KG1 (cell line): ENCODE data around the gene EFHD1.

Experiments
- DNase-seq: peaks from one replicate; lab custom pipeline; 2025; lab: John Stamatoyannopoulos, UW

Gene EFHD1, protein sequence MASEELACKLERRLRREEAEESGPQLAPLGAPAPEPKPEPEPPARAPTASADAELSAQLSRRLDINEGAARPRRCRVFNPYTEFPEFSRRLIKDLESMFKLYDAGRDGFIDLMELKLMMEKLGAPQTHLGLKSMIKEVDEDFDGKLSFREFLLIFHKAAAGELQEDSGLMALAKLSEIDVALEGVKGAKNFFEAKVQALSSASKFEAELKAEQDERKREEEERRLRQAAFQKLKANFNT

GRCh38 chr2:232633413-232634205 is at the start of gene EFHD1:
TSS of gene EFHD1 (plus strand) at chr2:232633604. CDS start at chr2:232633705, 101 bp downstream.
- no peak for DNase-seq

GRCh38 chr2:232584238-232584637 is 49.2 kb upstream of the EFHD1 start:
- DNase-seq, result no peak

DNA sequence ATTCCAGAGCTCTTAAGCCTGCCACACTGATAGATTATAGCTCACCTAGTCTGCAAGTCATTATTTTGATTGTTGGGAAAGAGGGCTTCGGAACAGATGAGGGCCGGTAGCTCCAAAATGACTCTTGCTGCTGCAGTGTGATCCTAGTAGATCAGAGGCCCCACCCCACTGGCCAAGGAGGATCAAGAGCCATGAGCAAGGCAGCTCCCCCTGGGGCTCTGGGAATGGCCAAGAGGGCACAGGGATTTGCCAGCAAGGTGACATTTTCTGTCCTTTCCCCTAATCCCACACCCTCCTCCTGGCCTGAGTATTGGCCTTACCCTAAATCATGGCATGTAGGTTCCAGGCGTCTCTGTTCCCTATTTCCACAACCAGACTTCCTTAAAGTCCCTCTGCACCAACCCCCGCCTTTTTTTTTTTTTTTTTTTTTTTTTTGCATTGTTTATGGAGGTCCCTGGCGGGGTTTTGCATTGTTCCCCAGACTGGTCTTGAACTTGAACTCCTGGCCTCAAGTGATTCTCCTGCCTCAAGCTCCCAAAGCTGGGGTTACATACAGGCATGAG is 46.4 kb upstream of the EFHD1 start:
- no peak for DNase-seq

DNA sequence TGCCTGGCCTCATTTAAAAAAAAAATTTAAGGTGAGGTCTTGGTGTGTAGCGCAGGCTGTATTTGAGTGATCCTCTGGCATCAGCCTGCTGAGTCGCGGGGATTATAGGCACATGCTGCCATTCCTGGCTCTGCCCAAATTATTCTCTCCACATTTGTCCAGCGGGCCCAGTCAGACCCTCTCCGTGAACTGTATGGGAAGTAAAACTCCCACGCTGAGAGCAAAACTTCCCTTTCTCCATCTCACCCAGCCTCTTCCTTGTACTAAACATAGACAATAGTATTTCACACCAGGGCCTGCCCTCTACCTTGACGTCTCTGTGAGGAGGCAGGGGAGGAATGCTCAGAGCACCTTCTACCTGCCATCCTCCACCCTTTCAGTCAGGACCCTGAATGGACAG is 45.9 kb upstream of the EFHD1 start:
- DNase-seq, result no peak

DNA sequence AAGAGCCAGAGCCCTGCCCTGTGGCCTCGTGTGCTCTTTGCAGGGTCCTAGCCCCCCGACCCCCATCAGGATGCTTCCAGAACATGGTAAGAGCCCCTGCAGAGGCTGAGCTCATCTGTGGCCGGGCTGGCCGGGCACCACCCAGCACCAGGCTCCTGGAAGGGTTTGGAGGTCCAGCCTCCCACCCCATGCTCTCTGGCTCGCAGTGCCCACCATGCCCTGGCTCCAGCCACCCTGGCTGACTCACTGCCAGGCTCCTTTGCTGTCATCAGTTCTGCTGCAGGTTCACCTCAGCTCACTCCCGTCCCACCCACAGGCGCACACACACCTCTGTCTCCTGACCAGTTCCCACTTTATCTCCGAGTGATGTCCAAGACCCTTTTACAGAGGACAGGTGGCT is 45.4 kb upstream of the EFHD1 start:
- no peak for DNase-seq

- no peak for DNase-seq
Observed at GRCh38 chr2:232588680-232589585, 44.5 kb upstream of the EFHD1 start.

GRCh38 chr2:232592772-232593395 is 40.5 kb upstream of the EFHD1 start:
- DNase-seq, result no peak

GRCh38 chr2:232593982-232594381 is 39.4 kb upstream of the EFHD1 start:
- no peak for DNase-seq

- no peak for DNase-seq
Observed at GRCh38 chr2:232597362-232598079, 35.9 kb upstream of the EFHD1 start.

DNA sequence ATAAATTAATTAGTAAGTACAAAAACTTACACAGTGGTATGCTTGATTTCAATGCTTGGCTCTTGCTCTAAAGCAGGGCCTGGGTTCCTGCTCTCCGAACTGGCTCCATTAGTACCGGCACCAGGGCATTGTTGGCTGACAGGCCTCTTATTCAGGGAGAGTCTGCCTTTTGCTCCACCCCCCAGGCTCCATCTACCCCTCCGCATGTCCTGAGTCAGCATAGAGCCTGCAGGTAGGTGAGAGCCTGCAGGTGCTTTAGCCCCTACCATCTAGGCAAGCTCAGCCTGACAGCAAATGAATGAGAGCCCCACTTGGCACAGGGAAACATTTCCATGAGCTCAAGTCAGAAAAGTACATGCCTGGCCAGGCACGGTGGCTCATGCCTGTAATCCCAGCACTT is 35.1 kb upstream of the EFHD1 start:
- DNase-seq, result no peak

- no peak for DNase-seq
Observed at GRCh38 chr2:232600053-232600773, 33.2 kb upstream of the EFHD1 start.

DNA sequence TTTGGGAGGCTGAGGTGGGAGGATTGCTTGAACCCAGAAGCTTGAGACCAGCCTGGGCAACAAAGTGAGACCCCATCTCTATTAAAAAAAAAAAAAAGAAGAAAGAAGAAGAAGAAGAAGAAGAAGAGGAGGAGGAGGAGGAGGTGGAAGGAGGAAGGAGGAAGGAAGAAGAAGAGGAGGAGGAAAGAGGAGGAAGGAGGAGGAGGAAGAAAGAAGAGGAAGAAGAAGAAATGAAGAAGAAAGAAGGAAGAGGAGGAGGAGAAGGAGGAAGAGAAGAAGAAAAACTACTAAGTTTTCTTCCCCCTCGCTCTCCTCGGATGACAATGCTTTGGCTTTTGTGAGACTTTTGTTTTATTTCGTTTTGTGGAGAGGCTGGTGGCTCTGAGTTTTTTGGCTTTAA is 30.1 kb upstream of the EFHD1 start:
- no peak for DNase-seq

DNA sequence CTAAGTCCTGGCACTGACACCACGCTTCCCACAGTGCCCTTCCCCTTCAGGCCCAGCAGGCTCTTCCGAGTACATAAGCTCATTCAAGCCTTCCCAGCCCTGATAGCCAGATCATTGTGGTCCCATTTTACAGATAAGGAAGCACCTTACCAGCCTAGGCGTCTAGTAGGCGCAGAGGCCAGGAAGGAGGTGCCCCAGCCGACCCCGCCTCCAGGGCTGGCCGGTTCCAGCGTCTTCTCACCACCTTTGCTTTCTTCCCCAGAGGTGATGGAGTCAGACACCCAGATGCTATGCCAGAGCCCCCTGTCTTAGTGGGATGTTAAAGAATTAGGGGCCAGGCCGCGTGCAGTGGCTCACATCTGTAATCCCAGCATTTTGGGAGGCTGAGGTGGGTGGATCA is 28.9 kb upstream of the EFHD1 start:
- no peak for DNase-seq

GRCh38 chr2:232607011-232607410 is 26.4 kb upstream of the EFHD1 start:
- DNase-seq, result no peak

- no peak for DNase-seq
Observed at GRCh38 chr2:232609607-232610006, 23.8 kb upstream of the EFHD1 start.

DNA sequence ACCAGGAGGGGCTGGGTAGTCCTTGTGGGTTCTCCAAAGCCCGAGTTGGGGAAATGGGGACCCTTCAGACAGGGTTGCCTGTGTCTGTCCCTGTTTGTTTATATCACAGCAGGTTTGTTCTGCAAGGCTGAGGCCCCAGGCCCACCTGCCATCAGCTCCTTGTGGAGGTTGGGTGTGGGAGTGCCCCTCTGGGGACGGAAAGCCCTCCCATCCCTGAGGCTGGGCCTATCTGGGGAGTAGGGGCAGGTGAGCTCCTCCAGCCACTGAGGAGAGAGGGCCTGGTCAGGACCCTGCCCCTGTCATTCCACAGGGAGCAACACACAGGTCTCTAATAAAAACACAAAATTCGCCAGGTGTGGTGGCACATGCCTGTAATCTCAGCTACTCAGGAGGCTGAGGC is 23.3 kb upstream of the EFHD1 start:
- no peak for DNase-seq

GRCh38 chr2:232611061-232611460 is 22.3 kb upstream of the EFHD1 start:
- no peak for DNase-seq

DNA sequence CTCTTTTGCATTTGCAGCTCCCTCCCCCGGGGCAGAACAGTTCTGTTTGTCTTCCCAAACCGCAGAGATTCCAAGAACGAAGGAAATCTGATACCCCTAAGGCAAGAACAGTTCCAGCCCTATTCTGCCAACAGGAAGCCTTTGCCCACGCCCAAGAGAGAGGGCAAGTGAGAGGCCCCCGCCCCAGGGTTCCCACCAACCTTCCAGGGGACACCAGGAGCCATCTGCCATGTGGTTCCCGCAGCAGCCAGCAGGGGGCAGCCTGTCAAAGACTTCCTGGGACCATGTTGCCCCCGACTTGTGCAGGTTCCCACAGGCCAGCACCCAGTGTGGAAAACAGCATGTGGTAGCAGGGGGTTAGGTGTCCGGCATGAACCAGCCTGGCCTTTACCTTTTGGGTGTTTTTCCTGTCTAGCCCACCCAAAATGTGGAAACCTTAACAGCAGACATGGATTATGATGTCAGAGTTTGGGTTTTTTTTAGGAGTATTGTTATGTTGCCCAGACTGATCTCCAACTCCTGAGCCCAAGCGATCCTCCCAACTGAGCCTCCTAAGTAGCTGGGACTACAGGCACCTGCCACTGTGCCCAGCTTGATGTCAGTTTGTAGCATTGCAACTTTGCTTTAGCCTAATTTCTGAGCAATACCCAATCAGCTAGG is 21.7 kb upstream of the EFHD1 start:
- peak; percentile 37 for DNase-seq

- DNase-seq, result no peak
Observed at GRCh38 chr2:232613538-232614134, 19.8 kb upstream of the EFHD1 start.

DNA sequence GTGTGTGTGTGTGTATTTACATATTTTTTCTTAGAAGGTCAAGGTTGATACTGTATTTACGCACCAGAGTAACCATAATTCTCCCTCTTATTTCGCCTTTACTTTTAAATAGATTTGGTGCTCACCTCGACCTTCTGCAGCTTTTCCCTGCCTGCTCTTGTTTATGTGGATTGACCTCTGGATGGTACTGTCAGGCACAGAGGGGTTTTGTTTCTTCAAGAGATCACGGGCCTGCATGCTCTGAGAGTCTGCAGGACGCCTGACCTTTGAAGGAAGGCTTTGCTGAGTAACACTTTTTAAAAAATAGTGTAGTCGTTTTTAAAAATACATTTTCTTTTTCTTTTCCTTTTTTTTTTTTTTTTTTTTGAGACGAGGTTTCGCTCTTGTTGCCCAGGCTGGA is 18.1 kb upstream of the EFHD1 start:
- no peak for DNase-seq
